ENCODE results near the gene RAB3GAP1. TPM values are rescaled to one million over a fixed set of nuclear protein-coding genes. Genes with fewer than 3 reads are reported as not detected.
"Not testable (repeated sequence)": the region's sequence is repeated elsewhere in the genome, so short reads cannot be mapped to it uniquely, and the experiment has no call there.

RAB3GAP1 gene
- polyA plus RNA-seq, 2 donors, result 13.9 to 20.2 TPM

DNA sequence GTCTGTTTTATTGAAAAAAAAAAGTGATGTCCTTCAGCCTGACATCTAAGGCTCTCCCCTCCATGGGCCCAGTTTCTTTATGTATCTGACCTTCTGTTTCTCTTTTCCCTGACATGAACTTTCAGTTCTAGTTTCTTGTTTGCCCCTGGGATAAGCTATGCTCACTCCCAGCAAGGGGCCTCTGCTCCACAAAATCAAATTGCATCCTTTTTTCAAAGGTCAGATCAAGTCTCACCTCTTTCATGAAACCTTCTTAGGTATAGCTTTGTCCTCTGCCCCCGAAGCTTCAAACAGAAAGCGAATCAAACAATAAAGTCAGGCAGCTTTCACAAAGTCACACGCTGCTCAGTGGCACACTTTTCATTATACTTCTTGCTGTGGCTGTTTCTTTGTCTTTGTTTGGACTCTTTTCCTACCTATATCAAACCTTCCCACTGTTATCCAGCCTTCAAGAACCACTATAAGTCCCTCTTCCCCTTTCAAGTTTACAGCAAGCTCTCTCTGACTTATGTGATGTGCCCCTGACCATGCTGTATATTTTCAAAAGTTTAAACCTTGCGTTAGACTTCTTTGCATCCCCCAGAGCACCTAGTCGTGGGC is 28.1 kb upstream of the RAB3GAP1 start:
- Histone ChIP-seq H3K4me3 (ENCODE audit: low read depth in 1 of 2, low read length in 2 of 2) (no peak overlapping the region), H3K36me3 (ENCODE audit: control insufficient read depth in 2 of 2, insufficient read depth in 2 of 2, low read length in 1 of 2) (no peaks in the 10 kb centered on the region)
- 87 to 89% methylated on average over 5 of the region's 5 CpGs for WGBS, 2 donors

DNA sequence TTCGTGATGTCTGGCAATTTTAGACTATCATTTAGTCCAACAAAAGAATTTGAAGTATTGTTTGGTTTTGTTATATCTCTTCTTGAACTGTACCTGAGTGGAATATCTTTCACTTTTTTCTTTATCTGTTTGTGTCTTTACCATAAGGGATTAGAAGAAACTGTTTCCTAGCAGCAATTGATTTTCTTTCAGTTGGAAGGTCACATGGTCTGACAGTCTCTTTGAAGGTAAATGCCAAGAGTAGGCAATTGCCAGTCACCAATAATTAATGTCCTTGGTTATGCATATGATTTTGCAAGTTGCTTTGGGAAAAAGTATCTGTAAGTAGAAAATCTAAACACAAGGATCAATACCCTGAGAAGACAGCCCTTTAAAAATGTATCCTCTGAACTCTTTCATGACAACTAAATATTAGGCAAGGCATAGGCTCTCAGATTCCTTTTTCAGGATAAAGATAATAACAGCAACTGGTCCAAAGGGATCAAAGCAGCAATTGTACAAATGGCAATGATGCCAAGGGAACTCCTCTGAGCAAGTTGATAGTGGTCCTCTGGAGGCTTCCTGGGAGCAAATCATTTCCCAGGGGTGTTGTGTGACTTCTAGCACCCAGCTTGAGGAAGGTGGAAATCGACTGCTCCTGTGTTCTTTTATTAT is 22.5 kb upstream of the RAB3GAP1 start:
- no peaks in the 10 kb centered on the region for H3K36me3 ChIP-seq (ENCODE audit: control insufficient read depth in 2 of 2, insufficient read depth in 2 of 2, low read length in 1 of 2)
- H3K4me3 ChIP-seq (ENCODE audit: low read depth in 1 of 2, low read length in 2 of 2), result no peak overlapping the region
- H3K4me1 ChIP-seq (ENCODE audit: control insufficient read depth in 2 of 2, insufficient read depth in 2 of 2, low read length in 1 of 2), result no peaks in the 10 kb centered on the region
- no peak overlapping the region for H3K27ac ChIP-seq (ENCODE audit: low read depth in 2 of 2, low read length in 1 of 2)
- H3K27me3 ChIP-seq (ENCODE audit: control insufficient read depth in 1 of 2, insufficient read depth in 2 of 2, low read length in 2 of 2), result no peaks in the 10 kb centered on the region
- 64 to 69% methylated on average over 2 of the region's 2 CpGs for WGBS, 2 donors
- no peaks in the 10 kb centered on the region for H3K9me3 ChIP-seq (ENCODE audit: control insufficient read depth in 2 of 2, insufficient read depth in 1 of 2, low read depth in 1 of 2, low read length in 1 of 2)

More for the DNA sequence above, 28.1 kb upstream of the RAB3GAP1 start:
- Histone ChIP-seq H3K27me3 (ENCODE audit: control insufficient read depth in 1 of 2, insufficient read depth in 2 of 2, low read length in 2 of 2) (no peaks in the 10 kb centered on the region), H3K27ac (ENCODE audit: low read depth in 2 of 2, low read length in 1 of 2) (no peak overlapping the region), H3K4me1 (ENCODE audit: control insufficient read depth in 2 of 2, insufficient read depth in 2 of 2, low read length in 1 of 2) (no peaks in the 10 kb centered on the region), H3K9me3 (ENCODE audit: control insufficient read depth in 2 of 2, insufficient read depth in 1 of 2, low read depth in 1 of 2, low read length in 1 of 2) (no peaks in the 10 kb centered on the region)

DNA sequence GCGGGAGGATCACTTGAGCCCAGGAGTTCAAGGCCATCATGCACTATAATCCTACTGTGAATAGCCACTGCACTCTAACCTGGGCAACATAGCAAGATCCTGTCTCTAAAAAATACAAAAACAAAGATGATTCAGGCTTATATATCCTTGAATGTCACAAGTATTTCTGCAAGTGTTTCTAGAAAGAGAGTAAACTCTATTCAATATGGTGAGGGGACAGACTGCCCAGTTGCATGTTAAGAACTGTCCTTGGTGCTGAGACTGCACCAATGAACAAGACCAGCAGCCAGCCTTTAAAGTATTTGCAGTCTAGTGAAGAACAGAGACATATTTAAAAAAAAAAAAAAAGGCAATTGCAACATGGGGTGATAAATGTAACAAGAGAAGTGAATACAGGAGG is 21.3 kb upstream of the RAB3GAP1 start:
- Histone ChIP-seq H3K27me3 (ENCODE audit: control insufficient read depth in 1 of 2, insufficient read depth in 2 of 2, low read length in 2 of 2) (no peaks in the 10 kb centered on the region), H3K36me3 (ENCODE audit: control insufficient read depth in 2 of 2, insufficient read depth in 2 of 2, low read length in 1 of 2) (no peaks in the 10 kb centered on the region), H3K4me1 (ENCODE audit: control insufficient read depth in 2 of 2, insufficient read depth in 2 of 2, low read length in 1 of 2) (no peaks in the 10 kb centered on the region), H3K4me3 (ENCODE audit: low read depth in 1 of 2, low read length in 2 of 2) (no peak overlapping the region), H3K9me3 (ENCODE audit: control insufficient read depth in 2 of 2, insufficient read depth in 1 of 2, low read depth in 1 of 2, low read length in 1 of 2) (no peaks in the 10 kb centered on the region), H3K27ac (ENCODE audit: low read depth in 2 of 2, low read length in 1 of 2) (no peak overlapping the region)
- WGBS, 2 donors, result 90 to 91% methylated on average over 1 of the region's 1 CpG

DNA sequence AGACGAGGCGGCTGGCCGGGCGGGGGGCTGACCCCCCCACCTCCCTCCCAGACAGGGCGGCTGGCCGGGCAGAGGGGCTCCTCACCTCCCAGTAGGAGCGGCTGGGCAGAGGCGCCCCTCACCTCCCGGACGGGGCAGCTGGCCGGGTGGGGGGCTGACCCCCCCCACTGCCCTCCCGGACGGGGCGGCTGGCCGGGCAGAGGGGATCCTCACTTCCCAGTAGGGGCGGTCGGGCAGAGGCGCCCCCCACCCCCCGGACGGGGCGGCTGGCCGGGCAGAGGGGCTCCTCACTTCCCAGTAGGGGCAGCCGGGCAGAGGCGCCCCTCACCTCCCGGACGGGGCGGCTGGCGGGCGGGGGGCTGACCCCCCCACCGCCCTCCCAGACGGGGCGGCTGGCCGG is 18.9 kb upstream of the RAB3GAP1 start:
- H3K36me3 ChIP-seq (ENCODE audit: control insufficient read depth in 2 of 2, insufficient read depth in 2 of 2, low read length in 1 of 2); H3K27ac ChIP-seq (ENCODE audit: low read depth in 2 of 2, low read length in 1 of 2); H3K4me3 ChIP-seq (ENCODE audit: low read depth in 1 of 2, low read length in 2 of 2); H3K4me1 ChIP-seq (ENCODE audit: control insufficient read depth in 2 of 2, insufficient read depth in 2 of 2, low read length in 1 of 2); H3K9me3 ChIP-seq (ENCODE audit: control insufficient read depth in 2 of 2, insufficient read depth in 1 of 2, low read depth in 1 of 2, low read length in 1 of 2); H3K27me3 ChIP-seq (ENCODE audit: control insufficient read depth in 1 of 2, insufficient read depth in 2 of 2, low read length in 2 of 2): not testable (repeated sequence)
- 90 to 93% methylated on average over 6 to 23 of the region's 33 CpGs for WGBS, 2 donors

DNA sequence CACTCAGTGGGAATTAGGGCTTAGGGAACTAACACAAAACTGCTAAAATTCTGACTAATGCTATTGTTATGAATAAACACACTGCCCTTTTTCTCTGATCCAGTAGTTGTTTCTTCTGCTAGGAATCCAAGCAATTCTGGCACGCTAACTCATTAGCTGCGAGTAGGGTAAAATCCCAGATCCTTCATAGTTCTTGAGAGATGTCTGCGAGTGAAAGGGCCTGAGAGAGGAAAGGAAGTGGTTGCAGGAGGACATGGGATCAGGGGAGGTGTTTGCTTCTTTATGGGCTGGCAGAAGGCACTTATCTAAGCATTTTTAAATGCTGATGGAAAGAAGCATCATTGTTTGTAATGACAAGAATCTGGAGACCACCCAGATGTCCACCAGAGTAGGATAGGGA is 14.3 kb upstream of the RAB3GAP1 start:
- Histone ChIP-seq H3K4me3 (ENCODE audit: low read depth in 1 of 2, low read length in 2 of 2) (no peak overlapping the region), H3K4me1 (ENCODE audit: control insufficient read depth in 2 of 2, insufficient read depth in 2 of 2, low read length in 1 of 2) (no peaks in the 10 kb centered on the region), H3K36me3 (ENCODE audit: control insufficient read depth in 2 of 2, insufficient read depth in 2 of 2, low read length in 1 of 2) (no peaks in the 10 kb centered on the region), H3K9me3 (ENCODE audit: control insufficient read depth in 2 of 2, insufficient read depth in 1 of 2, low read depth in 1 of 2, low read length in 1 of 2) (no peaks in the 10 kb centered on the region), H3K27me3 (ENCODE audit: control insufficient read depth in 1 of 2, insufficient read depth in 2 of 2, low read length in 2 of 2) (no peaks in the 10 kb centered on the region), H3K27ac (ENCODE audit: low read depth in 2 of 2, low read length in 1 of 2) (no peak overlapping the region)
- 72% methylated on average over 3 of the region's 3 CpGs for WGBS, 2 donors

DNA sequence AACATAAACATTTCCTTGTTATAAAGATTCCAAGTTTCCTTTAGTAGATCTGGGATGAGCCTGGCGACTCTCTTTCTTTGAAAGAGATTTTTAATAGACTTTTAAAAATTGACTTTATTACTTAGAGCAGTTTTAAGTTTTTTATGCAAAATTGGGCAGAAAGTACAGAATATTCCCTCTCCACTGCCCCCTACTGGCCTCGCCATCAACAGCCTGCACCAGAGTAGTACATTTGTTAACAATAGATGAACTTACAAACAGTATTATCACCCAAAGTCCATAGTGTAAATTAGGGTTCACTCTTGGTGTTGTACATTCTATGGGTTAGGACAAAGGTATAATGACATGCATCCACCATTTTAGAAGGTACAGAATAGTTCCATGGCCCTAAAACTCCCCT is 8.7 kb upstream of the RAB3GAP1 start:
- Histone ChIP-seq H3K36me3 (ENCODE audit: control insufficient read depth in 2 of 2, insufficient read depth in 2 of 2, low read length in 1 of 2) (no peaks in the 10 kb centered on the region), H3K4me1 (ENCODE audit: control insufficient read depth in 2 of 2, insufficient read depth in 2 of 2, low read length in 1 of 2) (no peaks in the 10 kb centered on the region), H3K9me3 (ENCODE audit: control insufficient read depth in 2 of 2, insufficient read depth in 1 of 2, low read depth in 1 of 2, low read length in 1 of 2) (no peaks in the 10 kb centered on the region), H3K4me3 (ENCODE audit: low read depth in 1 of 2, low read length in 2 of 2) (no peak overlapping the region), H3K27ac (ENCODE audit: low read depth in 2 of 2, low read length in 1 of 2) (no peak overlapping the region), H3K27me3 (ENCODE audit: control insufficient read depth in 1 of 2, insufficient read depth in 2 of 2, low read length in 2 of 2) (no peaks in the 10 kb centered on the region)
- WGBS, 2 donors, result 65 to 67% methylated on average over 2 of the region's 2 CpGs

DNA sequence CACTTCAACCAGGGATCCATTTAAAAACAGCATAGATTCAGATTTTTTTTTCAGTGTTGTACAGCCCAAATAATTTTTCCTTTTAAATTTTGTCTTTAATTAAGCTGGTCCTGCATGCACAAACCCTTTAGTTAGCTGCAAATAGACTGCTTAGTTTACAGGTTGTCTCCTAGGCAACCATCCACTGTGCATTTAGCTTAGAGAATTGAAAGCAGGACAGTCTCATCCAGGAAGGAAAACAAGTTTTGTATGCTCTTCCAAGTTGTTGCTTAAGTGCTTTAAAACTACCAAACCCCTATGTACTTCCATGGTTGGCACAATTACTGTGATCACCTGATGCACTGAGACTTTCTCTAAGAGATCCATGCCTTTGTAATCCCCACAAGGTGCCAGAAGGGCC is 4.8 kb upstream of the RAB3GAP1 start, which contains the start of gene MAP3K19:
Gene MAP3K19 (minus strand): TSS at position 148 of the 400 bp plus-strand sequence. CDS start 22,800 bp downstream, outside the sequence.
- H3K27me3 ChIP-seq (ENCODE audit: control insufficient read depth in 1 of 2, insufficient read depth in 2 of 2, low read length in 2 of 2), result no peaks in the 10 kb centered on the region

DNA sequence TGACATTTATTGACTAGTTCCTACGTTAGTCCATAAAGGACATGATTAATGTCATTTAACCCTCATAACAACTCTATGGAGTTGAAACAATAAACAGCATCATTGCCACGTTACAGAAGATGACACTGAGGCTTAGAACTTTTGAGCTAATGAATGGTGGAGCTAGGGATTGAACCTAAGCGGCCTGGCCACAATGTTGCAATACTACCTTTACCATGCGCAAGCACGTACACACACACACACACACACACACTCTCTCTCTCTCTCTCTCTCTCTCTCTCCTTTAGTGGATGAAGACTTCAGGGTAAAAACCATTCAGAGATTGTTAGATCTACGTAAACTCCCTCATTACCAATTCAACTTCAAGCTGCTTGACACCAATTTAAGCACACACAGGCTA is 4.0 kb upstream of the RAB3GAP1 start:
- no peaks in the 10 kb centered on the region for H3K36me3 ChIP-seq (ENCODE audit: control insufficient read depth in 2 of 2, insufficient read depth in 2 of 2, low read length in 1 of 2)
- H3K4me3 ChIP-seq (ENCODE audit: low read depth in 1 of 2, low read length in 2 of 2), result no peak overlapping the region
- no peaks in the 10 kb centered on the region for H3K4me1 ChIP-seq (ENCODE audit: control insufficient read depth in 2 of 2, insufficient read depth in 2 of 2, low read length in 1 of 2)
- H3K9me3 ChIP-seq (ENCODE audit: control insufficient read depth in 2 of 2, insufficient read depth in 1 of 2, low read depth in 1 of 2, low read length in 1 of 2), result no peaks in the 10 kb centered on the region
- H3K27me3 ChIP-seq (ENCODE audit: control insufficient read depth in 1 of 2, insufficient read depth in 2 of 2, low read length in 2 of 2), result no peaks in the 10 kb centered on the region
- no peak overlapping the region for H3K27ac ChIP-seq (ENCODE audit: low read depth in 2 of 2, low read length in 1 of 2)
- 81 to 85% methylated on average over 6 of the region's 6 CpGs for WGBS, 2 donors

More for the DNA sequence above, 4.8 kb upstream of the RAB3GAP1 start, which contains the start of gene MAP3K19:
- Histone ChIP-seq H3K36me3 (ENCODE audit: control insufficient read depth in 2 of 2, insufficient read depth in 2 of 2, low read length in 1 of 2) (no peaks in the 10 kb centered on the region), H3K4me3 (ENCODE audit: low read depth in 1 of 2, low read length in 2 of 2) (no peak within 1 kb of the TSS), H3K4me1 (ENCODE audit: control insufficient read depth in 2 of 2, insufficient read depth in 2 of 2, low read length in 1 of 2) (no peaks in the 10 kb centered on the region), H3K27ac (ENCODE audit: low read depth in 2 of 2, low read length in 1 of 2) (no peak within 1 kb of the TSS), H3K9me3 (ENCODE audit: control insufficient read depth in 2 of 2, insufficient read depth in 1 of 2, low read depth in 1 of 2, low read length in 1 of 2) (no peaks in the 10 kb centered on the region)

DNA sequence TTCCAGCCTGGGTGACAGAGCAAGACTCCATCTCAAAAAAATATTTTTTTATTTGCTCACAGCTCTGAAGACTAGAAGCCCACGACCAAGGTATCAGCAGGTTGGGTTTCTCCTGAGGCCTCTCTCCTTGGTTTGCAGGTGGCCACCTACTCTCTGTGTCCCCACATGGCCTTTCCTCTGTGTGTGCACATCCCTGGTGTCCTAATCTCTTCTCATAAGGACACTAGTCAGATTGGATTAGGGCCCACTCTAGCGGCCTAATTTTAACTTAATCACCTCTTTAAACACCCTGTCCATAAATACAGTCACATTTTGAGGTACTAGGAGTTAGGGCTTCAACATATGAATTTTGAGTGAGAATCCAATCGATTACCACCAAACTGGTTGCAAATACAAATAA is 2.0 kb upstream of the RAB3GAP1 start:
- no peak overlapping the region for H3K4me3 ChIP-seq (ENCODE audit: low read depth in 1 of 2, low read length in 2 of 2)
- no peak overlapping the region for H3K27ac ChIP-seq (ENCODE audit: low read depth in 2 of 2, low read length in 1 of 2)
- H3K9me3 ChIP-seq (ENCODE audit: control insufficient read depth in 2 of 2, insufficient read depth in 1 of 2, low read depth in 1 of 2, low read length in 1 of 2), result no peaks in the 10 kb centered on the region
- WGBS, 2 donors, result 69 to 82% methylated on average over 3 of the region's 3 CpGs
- no peaks in the 10 kb centered on the region for H3K4me1 ChIP-seq (ENCODE audit: control insufficient read depth in 2 of 2, insufficient read depth in 2 of 2, low read length in 1 of 2)
- no peaks in the 10 kb centered on the region for H3K27me3 ChIP-seq (ENCODE audit: control insufficient read depth in 1 of 2, insufficient read depth in 2 of 2, low read length in 2 of 2)
- H3K36me3 ChIP-seq (ENCODE audit: control insufficient read depth in 2 of 2, insufficient read depth in 2 of 2, low read length in 1 of 2), result no peaks in the 10 kb centered on the region

DNA sequence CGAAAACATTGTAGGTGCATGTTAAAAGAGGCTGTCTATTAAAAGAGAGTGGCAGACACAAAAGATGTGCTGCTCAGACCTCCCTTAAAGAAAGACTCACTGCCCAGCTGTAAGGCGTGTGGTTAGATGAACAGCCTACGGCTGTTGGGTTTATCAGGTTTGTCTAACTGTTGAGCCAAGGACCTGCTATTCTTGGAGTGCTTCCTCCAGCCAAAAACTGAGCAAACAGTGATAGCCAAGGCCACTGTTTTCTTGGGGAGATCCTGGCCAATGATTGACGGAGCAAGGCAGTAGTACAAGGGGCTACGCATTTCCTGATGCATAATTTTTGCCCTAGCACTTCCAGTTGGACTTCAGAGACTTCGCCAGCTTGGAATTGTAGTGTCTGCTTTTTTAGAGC is 1.4 kb upstream of the RAB3GAP1 start:
- Histone ChIP-seq H3K27me3 (ENCODE audit: control insufficient read depth in 1 of 2, insufficient read depth in 2 of 2, low read length in 2 of 2) (no peaks in the 10 kb centered on the region), H3K4me3 (ENCODE audit: low read depth in 1 of 2, low read length in 2 of 2) (no peak overlapping the region), H3K27ac (ENCODE audit: low read depth in 2 of 2, low read length in 1 of 2) (no peak overlapping the region), H3K9me3 (ENCODE audit: control insufficient read depth in 2 of 2, insufficient read depth in 1 of 2, low read depth in 1 of 2, low read length in 1 of 2) (no peaks in the 10 kb centered on the region), H3K4me1 (ENCODE audit: control insufficient read depth in 2 of 2, insufficient read depth in 2 of 2, low read length in 1 of 2) (no peaks in the 10 kb centered on the region), H3K36me3 (ENCODE audit: control insufficient read depth in 2 of 2, insufficient read depth in 2 of 2, low read length in 1 of 2) (no peaks in the 10 kb centered on the region)
- WGBS, 2 donors, result 86 to 91% methylated on average over 6 of the region's 6 CpGs

Measured in esophagus (tissue), 2 donors.